ENCODE measurements around the gene MPPED1.

Gene MPPED1

DNA sequence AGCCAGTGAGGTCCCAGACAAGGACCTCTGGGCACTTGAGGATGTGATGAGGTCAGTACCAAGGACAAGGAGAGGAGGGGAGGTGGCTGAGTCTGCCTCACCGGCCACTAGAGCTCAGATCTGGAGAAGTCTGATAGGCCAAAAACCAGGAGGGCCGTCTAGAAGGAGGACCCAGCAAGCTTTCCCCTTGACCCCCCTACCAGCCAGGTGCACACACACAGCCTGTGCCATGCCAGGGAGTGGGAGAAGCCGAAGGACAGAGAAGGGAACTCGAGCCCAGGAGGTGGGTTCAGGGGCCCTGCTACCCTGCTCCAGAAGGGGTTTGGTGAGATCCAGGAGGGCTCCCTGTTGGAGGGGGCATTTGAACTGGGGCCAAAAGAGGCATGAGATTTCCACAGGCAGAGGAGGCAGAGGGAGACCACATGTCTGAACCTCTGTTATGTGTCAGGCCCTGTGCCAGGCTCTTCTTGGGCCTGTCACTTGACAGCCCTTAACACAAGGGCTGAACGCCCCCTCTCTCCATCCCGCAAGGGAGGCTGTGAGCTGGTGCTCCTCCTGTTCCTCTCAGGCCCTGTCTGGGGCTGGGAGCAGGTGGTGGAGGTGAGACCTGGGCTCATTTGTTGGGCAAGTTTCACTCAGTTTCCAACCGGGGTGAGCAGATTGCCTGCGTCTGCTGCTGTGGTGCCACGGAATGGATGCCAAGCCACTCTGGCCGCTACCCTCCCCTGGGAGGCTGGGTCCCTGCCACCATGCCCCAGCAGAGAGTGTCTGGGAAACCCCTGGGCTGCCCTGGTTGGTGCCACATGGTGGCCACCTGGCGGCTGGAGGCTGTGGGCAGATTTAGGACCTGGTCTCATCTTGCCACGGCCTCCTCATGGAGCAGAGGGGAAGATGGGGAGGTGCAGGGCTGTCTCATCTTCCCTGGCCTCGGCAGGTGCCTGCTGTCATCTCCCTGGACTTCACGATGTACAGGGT lies 65.2 kb downstream of the MPPED1 start:
- DNase-seq (ENCODE audit: low read depth): no peak

DNA sequence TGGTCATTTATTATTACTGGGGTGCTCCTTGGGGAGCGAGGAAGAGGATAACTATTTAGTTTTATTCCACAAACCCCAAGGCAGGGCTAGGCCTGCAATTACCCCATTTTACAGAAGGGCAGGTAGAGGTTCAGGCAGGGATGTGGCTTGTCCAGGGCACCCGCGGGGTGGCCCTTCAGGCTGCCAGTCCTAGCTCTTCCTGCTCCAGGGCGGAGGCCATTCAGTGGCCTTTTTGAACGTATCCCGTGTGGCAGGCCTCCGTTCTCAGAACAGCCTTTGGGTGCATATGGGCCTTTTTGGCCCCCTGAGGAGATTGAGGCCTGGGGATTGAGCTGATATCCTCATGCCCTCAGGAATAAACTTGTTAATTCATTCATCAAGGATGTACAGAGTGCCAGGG lies 66.2 kb downstream of the MPPED1 start:
- no peak for DNase-seq (ENCODE audit: low read depth)

DNA sequence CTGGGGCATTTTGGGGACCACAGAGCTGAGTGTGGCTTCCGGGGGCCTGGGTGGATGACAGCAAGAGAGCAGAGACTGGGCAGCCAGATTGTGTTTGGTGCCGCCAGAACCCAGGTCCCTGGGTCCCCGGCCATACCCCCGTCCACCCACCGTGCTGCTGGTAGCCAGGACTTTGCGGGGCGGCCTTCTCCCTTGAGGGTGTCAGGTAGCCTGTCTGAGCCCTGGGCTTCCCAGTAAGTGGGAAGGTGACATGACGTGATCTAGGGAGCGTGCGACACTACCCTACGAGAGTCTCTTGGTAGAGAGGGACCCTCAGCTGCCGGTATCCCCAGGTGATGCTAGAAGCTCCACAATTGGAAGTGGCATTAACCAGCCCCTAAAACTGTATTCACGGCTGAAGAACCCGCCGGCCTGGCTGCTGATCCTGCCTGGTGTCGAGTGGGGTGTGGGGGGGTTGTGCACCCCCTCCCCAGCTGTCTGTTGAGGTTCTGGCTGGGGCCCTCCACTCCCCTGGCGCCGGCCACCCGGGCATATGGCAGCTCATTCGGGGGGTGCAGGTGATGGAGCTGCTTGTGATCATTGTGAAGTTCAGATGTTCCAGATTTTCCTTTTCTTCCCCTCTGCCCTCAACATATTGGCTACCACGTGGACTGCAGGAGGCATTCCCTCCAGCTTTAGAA lies 66.9 kb downstream of the MPPED1 start:
- DNase-seq (ENCODE audit: low read depth): no peak

DNA sequence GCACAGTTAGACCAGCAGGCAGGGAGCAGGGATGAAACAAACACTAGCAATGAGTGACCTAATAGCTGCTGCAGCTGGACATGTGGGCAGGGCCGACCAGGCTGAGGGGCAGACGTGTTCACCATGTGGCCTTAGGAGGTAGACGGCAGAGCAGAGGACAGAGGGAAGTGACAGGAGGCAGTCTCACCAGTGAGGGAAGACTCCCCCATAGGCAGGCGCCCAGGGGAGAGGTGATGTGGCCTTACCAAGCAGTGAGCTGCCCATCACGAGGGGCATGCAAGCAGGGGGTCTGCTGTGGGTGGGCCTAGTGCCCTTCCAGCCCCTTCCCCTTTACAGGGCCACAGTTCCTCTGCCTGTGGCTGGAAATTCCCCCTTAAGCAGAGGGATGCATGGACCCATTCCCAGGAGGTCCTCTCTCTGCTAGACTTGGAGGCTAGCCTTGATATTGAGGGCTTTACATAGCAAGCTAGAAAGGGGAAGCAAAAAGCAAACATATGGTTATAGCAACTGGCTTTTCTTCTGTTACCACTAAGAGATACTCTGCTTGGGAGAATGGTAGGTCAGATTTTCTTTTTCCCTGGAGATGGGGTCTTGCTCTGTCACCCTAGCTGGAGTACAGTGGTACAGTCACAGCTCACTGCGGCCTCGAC lies 67.6 kb downstream of the MPPED1 start:
- DNase-seq (ENCODE audit: low read depth): no peak

DNA sequence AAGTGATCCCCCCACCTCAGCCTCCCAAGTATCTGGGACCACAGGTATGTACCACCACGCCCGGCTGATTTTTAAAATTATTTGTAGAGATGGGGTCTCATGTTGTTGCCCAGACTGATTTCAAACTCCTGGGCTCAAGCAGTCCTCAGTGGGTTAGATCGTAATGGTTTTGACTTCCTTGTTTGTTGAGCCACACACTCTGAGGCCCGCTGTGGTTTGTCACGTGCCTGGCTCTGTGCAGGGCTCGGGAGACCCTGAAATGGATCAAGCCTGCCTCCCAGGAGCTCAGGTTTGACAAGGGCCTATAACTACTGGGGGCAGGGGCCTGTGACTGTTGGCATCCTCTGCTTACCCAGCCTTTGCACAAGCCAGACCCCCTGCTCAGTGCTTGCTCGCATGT lies 68.1 kb downstream of the MPPED1 start:
- DNase-seq (ENCODE audit: low read depth): no peak

DNA sequence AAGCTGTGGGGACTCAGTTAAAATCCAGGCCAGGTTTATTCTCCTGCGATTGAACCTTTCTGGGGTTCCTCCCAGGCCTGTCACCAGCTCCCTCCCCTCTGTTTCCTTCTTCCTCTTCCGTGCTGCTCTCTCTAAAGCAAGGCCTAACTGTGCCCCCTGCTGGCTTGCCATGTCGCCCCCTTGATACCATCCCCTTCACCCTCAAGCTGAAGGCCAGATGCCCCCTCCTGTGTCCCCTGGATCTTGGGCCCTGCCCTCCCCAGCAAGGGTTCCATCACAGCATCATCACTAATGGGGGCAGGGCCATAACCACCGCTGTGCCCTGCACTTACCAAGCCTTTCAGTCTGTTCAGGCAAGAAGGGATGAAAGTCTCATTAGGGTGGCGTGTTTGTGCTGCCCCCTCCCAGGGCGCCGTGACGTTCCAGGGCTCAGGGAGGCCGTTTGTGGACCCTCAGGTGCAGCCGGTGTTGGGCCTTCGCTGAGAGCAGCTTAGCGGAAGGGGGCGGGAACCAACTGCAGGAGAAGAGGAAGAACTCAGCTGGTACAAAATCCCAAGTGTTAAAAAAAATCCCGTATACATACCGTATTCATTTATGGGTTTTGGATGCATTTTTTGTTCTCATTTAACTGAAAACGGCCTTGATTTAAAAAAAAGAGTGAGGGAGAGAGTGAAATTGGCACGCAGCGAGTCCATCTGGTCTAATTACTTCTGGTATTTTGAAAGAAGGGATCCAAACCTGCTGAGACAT lies 69.9 kb downstream of the MPPED1 start:
- DNase-seq (ENCODE audit: low read depth): no peak

DNA sequence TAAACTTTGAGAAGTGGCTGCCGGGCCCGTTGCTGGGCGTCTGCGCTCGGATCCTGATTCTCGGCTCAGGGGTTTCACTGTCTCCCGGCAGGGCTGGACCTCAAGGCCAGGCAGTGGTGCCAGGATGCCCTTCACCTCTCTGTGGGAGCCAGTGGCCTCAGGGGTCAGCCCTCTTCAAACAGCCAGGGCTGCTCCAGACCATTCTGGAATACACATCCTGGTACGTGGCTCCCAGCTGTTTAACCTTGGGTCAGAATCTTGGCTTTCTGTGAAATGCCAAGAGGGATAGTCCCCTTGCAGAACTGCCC lies 70.5 kb downstream of the MPPED1 start:
- no peak for DNase-seq (ENCODE audit: low read depth)

DNA sequence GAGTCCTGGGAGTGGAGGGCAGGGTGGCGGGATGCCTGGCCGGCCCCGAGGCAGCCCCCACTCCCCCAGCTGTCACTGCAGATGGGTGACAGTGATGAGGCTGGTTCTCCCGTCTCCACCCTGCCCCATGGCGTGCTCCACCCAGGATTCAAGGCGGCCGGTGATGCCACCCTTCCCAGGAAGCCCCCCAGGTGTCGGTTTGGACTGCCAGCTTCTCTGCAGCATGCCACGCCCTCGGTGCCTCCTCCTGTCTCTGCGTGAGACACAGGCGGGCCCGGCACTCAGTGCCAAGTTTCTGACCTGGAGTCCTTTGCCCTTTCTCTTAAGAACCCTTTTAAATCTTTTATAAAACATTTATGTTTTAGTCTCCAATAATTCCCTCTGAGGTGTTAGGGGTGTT lies 71.5 kb downstream of the MPPED1 start:
- DNase-seq (ENCODE audit: low read depth): no peak

DNA sequence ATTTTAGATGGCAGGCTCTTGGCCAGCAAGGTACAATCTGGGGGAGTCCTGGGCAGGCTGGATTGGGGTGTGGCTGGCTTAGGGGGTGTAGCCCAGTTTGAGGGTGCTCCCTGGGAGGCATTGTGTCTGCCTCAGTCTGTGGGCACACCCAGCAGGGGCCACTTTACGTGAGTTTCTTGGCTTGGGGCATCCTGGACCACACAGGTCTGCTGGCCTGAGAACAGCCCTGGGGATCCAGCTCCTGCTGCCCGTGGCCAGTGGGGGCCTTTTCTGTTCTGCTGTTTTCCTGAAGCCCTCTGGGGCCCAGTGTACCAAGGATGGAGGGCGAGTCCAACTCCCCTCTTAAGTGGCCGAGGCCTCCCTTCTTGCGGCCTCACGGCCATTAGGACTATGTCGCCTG lies 71.9 kb downstream of the MPPED1 start:
- DNase-seq (ENCODE audit: low read depth): no peak

DNA sequence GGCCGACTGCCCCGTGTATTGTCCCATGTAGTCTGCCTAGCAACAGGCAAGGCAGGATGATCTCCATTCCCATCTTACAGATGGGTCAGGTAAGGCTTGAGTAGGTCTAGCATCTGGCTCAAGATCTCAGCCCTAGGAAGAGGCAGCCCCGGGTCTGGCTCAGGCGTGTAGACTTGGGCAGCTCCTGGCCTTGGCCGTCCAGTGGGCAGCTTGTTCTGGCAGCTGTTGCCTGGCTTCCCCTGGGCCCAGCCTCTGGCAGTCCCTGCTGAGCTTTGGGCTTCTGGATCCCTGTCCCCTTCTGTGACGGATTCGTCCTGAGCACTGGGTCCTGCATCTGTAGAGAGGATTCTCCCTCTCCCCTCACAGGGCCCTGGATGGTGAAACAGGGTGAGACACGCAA lies 72.4 kb downstream of the MPPED1 start:
- DNase-seq (ENCODE audit: low read depth): no peak

DNA sequence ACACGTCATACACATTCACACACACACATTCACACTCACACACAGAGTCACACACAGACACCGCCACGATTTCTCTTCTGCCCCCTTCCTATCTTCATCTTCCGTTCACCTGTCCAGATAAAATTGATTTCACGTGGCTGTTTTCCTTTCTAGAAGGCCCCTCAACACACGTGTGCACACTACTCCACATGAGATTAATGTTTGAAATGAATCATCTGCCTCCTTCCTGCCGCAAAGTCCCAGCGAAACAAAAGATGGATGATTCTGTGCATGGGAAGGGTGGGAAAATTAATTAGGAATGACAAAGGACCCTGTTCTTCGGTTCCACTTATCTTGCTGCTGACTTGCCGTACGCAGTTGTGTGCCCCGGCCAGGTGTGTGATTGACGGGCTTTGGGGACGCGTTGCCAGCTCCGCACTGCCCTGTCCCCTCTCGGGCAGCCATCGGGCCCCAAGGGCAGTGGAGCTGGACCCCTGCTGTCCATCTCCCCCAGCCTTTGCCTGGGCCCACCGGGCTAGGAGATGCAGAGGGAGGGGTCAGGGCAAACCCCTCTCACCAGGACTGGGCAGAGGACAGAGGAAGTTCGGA lies 73.8 kb downstream of the MPPED1 start:
- no peak for DNase-seq (ENCODE audit: low read depth)

DNA sequence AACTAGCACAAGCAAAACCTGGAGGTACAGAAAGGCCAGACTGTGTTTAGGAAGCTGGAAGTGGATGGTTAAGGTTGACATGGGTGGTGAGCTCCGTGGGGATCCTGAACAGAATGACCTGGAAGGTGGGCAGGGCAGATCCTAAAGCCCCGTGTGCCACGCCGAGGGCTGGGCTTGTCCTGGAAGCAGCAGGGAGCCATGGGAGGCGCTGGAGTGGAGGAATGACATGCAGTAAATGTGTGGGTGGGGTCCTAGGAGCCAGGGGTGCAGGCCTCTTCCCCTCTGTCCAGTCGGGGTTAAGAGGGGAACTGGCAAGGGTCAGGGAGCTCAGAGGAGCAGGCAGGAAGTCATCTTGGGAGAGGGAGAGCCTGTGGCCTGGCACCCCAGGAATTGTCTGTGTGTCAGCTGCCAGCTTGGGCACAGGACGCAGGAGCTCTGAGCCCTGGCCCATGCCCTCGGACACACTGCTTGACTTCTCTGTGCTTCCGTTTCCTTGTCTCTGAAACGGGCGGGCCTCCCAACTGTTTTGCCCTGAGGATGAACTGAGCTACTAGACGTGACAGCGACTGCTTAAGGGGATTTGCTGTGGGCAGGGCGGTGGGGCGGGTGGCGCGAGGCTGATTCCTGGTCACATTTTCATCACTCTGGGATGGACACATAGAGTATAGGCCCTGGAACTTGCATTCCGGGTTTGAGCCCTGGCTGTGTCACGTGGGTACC lies 75.7 kb downstream of the MPPED1 start:
- DNase-seq (ENCODE audit: low read depth): no peak

DNA sequence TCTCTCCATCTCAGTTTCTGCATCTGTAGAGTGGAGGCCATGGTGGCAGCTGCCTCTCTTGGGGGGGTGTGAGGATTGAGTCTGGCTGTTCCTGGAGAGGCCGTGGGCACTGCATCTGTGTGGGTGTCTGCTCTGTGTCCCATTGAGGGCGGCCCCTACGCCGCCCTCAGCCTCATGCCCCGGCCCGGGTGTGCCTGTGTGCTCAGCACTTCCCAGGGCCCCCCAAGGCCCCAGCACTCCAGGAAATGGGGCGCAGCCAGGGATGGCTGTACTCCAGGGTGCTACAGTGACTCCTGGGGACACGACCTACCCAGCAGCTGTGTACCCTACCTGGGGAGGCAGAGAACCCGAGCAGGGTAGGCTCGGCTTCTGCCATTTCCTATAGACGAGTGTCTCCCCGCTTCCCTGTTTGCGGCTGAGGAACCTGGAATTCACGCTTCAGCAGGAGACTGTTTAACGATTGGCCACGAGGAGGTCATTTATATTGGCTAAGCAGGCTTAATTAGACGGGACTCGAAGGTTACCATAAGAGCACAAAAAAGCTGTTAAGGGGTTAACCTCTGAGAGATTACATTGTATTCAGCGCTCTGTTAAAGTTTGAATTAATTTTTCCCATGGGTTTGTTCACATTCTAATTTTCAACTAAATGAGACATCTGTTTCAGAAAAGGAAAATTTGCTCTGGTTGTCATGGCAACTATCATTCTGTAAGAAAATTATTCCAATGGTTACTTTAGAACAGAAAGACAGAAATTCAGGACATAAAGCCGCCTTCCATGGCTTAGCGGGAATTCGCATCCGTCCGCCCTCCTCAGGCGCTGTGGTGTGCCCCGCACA lies 76.4 kb downstream of the MPPED1 start:
- no peak for DNase-seq (ENCODE audit: low read depth)

DNA sequence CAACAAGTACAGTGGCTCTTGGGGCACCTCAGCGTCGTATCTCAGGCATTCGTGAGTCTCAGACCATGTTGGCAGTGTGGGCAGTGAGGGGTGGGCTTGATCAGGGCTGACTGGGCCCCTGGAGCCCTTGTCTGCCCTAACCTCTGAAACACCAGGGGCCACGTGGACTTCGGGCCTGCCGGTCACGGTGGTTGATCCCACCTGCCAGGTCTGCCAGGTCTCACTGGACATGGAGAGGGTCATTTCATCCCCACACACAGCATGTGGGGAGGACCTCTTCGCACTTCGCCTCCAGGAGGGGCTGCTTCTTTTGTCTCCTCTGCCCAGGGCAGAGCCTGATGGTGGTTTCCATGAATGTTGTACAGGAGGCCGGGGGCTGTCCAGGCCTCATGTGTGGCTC lies 77.1 kb downstream of the MPPED1 start:
- DNase-seq (ENCODE audit: low read depth): no peak

DNA sequence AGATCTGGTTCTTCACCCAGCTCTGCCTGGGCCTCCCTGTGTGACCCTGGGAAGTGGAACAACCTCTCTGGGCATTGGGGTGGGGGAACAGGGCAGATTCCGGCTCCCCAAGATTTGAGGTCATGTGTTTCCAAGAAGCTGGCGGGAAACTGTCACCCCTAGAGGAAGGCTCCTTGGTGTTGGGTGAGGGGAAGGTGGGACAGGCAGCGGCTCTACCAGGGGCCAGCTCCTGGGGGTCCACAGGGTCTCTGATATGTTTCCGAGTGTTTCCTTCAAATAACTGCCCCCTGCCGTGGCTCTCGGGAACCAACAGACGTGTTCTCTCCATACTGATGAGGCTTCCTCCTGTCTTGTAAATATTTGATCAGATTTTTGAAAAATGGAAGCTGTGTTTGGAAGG lies 78.5 kb downstream of the MPPED1 start:
- no peak for DNase-seq (ENCODE audit: low read depth)

DNA sequence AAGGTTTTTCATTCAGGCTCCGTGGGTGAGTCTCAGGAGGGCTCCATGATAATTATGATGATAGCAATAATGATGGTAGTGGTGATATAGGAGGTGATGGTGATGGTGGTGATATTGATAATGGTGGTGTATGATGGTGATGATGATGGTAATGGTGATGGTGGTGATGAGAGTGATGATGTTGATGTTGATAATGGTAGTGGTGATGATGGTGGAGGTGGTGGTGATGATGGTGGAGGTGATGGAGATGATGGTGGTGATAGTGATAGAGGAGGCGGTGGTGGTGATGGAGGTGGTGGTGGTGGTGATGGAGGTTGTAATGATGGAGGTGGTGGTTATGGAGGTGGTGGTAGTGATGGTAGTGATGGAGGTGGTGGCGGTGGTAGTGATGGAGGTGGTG lies 79.4 kb downstream of the MPPED1 start:
- no peak for DNase-seq (ENCODE audit: low read depth)

DNA sequence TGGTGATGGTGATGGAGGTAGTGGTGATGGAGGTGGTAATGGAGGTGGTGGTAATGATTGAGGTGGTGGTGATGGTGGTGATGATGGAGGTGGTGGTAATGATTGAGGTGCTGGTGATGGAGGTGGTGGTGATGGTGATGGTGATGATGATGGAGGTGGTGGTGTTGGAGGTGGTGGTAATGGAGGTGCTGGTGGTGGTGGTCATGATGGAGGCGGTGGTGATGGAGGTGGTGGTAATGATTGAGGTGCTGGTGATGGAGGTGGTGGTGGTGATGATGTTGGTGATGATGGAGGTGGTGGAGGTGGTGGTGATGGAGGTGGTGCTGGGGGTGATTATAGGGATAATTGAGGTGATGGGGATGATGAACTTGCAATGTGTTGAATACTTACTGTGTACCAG lies 79.9 kb downstream of the MPPED1 start:
- no peak for DNase-seq (ENCODE audit: low read depth)

DNA sequence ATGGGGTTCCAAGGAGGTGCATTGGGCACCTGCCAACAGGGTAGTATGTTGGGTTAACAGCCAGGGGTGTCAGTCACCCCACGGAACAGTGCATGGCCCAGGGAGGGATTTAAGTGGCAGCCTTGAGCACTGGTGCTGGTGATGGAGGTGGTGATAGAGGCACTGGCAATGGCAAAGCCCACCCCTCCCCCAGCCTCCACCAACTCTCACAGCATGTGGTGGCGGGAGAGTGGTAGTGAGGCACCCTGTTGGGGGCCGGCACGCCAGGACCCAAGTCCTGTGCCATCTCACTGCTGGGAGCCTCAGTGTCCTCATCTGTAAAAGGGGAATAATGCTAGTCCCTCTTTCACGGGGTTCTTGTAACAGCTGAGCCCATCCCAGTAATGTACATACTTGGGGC lies 81.5 kb downstream of the MPPED1 start:
- DNase-seq (ENCODE audit: low read depth): no peak

DNA sequence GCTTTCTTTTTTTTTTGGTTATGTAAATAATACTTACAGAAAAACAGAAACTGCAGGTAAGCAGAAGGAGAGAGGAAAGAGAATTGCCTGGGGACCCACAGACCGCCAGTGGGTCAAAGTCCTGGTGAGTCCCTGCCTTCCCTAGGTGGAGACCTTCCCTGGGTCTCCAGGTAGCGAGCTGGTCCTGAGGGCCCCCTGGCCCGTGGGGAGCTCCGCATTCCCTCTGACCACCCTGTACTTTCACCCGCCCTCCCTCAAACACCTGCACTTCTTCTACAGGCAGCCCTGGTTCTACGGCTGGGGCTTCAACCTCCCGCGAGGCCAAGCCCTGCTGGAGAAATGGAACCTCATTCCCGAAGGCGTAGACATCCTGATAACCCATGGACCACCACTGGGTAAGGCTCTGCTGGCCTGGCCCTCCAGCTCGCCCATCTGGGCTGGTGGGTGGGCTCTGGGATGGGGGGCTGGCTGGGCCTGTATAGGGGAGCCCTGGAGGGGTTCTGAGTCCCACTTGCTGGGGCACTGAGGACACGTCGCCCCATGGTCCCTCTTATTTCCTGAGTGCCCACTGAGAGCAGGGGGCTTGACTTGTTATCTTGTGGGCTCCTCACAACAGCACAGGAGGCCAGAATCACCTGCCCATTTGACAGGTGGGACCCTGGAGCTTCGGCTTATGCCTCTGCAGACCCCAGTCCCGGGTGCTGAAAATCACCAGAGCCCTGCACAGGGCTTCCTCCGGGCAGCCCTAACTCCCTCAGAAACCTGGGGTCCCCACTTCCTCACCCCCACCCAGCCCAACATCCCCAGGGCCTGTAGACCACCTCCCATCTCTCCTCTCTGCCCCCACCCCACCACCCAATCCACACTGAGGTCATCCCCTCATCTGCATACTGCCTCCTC lies 86.4 kb downstream of the MPPED1 start:
- no peak for DNase-seq (ENCODE audit: low read depth)
